Adrenal gland (tissue), 12 donors: Measurements from ENCODE around the gene DOHH. TPM values are rescaled to one million over a fixed set of nuclear protein-coding genes. Genes with fewer than 3 reads are reported as not detected.

Source experiments
- DNase-seq, 7 donors: peaks; one replicate each; pipeline ENCODE4 v3.0.0-alpha.2; 2019 to 2020
- H3K27ac ChIP-seq, 5 donors: fragments of 200-600 bp; sonication (generic) in 4 of 5; 1 replicate in 3 of 5; 2 replicates in 2 of 5; pipeline versions ENCODE4 v1.5.1 to v1.8.0; 2016 to 2020; ENCODE audit warnings: mild to moderate bottlenecking in 1 of 5
- H3K27me3 ChIP-seq: fragments of 200-600 bp; 2 replicates; pipeline ENCODE4 v1.8.0; 2021
- H3K36me3 ChIP-seq, 2 donors: fragments of 200-600 bp; replicated peaks in 1 of 2; 1 replicate in 1 of 2; 2 replicates in 1 of 2; pipeline versions ENCODE4 v1.5.1 to v1.8.0; 2018 to 2022
- H3K4me1 ChIP-seq, 2 donors: fragments of 200-600 bp; replicated peaks in 1 of 2; 1 replicate in 1 of 2; 2 replicates in 1 of 2; pipeline versions ENCODE4 v1.5.1 to v1.8.0; 2018 to 2021
- H3K4me3 ChIP-seq, 4 donors: fragments of 200-600 bp; sonication (generic) in 3 of 4; one replicate each; pipeline ENCODE4 v1.5.1; 2016 to 2018
- H3K9me3 ChIP-seq, 3 donors: fragments of 200-600 bp; sonication (generic) in 1 of 3; replicated peaks in 1 of 3; 1 replicate in 2 of 3; 2 replicates in 1 of 3; pipeline versions ENCODE4 v1.5.1 to v1.8.0; 2016 to 2021
- POLR2A ChIP-seq, 2 donors: fragments of 450-650 bp; IDR thresholded peaks; one replicate each; pipeline ENCODE4 v1.6.1; 2017; ENCODE audit warnings: antibody characterized with exemption in 2 of 2, mild to moderate bottlenecking in 2 of 2, moderate library complexity in 1 of 2
- WGBS, 4 donors: extraction: QIAGEN DNeasy Blood & Tissue Kit in 2 of 4; methylation state at CpG; one replicate each; pipeline versions ENCODE4 v1.1.5 to v1.1.7; 2013 to 2017; 5-methylcytosine and 5-hydroxymethylcytosine counted together
- intact Hi-C, 2 donors: fragments of 100-400 bp; cut with DNase I; formaldehyde crosslinking; loops; one replicate each; pipeline versions ENCODE4 v1.14.1 to v1.15.0; 2022 to 2023
- polyA plus RNA-seq, 3 donors: library from polyadenylated mRNA; stranded (reverse); fragments of 200-250 nt in 2 of 3; fragments of 350-450 nt in 1 of 3; fragmentation: Illumina TruSeq in 1 of 3; extraction: RNeasy Lipid Tissue Mini Kit (QIAGEN cat#74804) in 1 of 3; gene quantifications; one replicate each; pipeline ENCODE4 v1.2.3, GENCODE V29; 2013 to 2014
- total RNA-seq, 9 donors: library from RNA; depleted of rRNA in 4 of 9; stranded (reverse); fragments of >200 nt in 4 of 9; fragments of 120-200 nt in 1 of 9; fragmentation: NEBNext Ultra II Directional in 1 of 9; extraction: Animal tissue kit (Norgen Biotek cat#: 25700) in 1 of 9; gene quantifications; one replicate each; pipeline versions ENCODE4 v1.1.0 to v1.2.4, GENCODE V29; 2013 to 2023
- TF ChIP-seq, protein P1 (sequence below), 6 experiments: fragments of 450-650 bp in 4 of 6; fragments of 200-600 bp in 2 of 6; sonication (generic) in 1 of 6; IDR thresholded peaks; 1 replicate in 5 of 6; 2 replicates in 1 of 6; pipeline versions ENCODE4 v1.5.1 to v1.8.0; 2016 to 2021; ENCODE audit warnings: antibody characterized with exemption in 6 of 6, mild to moderate bottlenecking in 2 of 6, moderate library complexity in 1 of 6
- donor health status: healthy with polysubstance abuse.
- donor health status: Bipolar disorder and iron deficiency.
- donor health status: DM: yes; HTN: yes; CAD: no.
- donor health status: DM: no; HTN: no; CAD: no.
- donor health status: DM: no; HTN: no; CAD: no.
- donor health status: DM: yes; HTN: yes; CAD: no.

DOHH gene
- total and polyA plus RNA-seq, 12 donors, result 0.92 to 22.8 (median 13.8) TPM

DNA sequence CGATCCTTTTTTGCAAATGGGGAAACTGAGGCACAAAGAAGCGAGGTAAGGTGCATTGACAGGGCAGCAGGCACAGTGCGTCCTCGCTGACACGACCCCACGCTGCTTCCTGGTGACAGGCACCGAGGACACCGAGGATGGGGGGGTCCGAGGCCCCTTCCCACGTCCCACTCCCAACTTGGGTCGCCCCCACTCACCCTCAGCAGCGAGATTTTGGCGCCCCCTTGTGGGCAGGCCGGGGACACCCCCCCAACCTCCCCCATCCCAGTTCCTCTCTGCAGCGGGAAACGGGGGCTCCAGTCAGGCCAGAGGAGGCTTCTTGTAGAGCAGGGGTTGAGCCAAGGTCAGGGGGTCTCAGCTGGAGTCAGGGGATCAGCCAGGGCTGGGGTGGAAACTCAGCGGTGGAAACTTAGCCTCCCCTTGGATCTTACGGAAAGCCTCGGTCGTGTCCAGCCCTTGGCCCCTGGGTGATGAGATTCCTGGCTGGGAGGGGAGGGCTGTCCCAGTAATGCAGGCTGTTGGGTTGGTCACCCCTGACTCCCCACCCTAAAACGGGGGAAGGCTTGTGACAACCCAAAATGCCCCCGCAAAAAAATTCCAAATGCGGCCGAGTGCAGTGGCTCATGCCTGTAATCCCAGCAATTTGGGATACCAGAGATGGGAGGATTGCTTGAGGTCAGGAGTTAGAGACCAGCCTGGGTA lies 28.4 kb downstream of the DOHH start:
- 21 to 48% (median 30%) methylated on average over 4 to 24 of the region's 24 CpGs for WGBS, 4 donors
- DNase-seq, result peak in 2 of 7 donors; percentile 60 to 62
- H3K27me3 ChIP-seq, result no peaks in the 10 kb centered on the region
- H3K4me1 ChIP-seq, result peaks cover 0 to 7% of the 10 kb centered on the region in 2 donors
- no peak overlapping the region for H3K27ac ChIP-seq
- H3K4me3 ChIP-seq, result no peak overlapping the region
- TF ChIP-seq, protein P1, sequence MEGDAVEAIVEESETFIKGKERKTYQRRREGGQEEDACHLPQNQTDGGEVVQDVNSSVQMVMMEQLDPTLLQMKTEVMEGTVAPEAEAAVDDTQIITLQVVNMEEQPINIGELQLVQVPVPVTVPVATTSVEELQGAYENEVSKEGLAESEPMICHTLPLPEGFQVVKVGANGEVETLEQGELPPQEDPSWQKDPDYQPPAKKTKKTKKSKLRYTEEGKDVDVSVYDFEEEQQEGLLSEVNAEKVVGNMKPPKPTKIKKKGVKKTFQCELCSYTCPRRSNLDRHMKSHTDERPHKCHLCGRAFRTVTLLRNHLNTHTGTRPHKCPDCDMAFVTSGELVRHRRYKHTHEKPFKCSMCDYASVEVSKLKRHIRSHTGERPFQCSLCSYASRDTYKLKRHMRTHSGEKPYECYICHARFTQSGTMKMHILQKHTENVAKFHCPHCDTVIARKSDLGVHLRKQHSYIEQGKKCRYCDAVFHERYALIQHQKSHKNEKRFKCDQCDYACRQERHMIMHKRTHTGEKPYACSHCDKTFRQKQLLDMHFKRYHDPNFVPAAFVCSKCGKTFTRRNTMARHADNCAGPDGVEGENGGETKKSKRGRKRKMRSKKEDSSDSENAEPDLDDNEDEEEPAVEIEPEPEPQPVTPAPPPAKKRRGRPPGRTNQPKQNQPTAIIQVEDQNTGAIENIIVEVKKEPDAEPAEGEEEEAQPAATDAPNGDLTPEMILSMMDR (IDR thresholded peaks at IDR 0.05), result peak; percentile 73 to 87 (median 80)
- TF ChIP-seq POLR2A (IDR thresholded peaks at IDR 0.05), result no peak
- intact Hi-C loops, result loop anchor here in 1 of 2 donors (5.0 kb wide), 1 partner anchor 150 kb away; no protein-coding TSS in a partner anchor
- no peaks in the 10 kb centered on the region for H3K9me3 ChIP-seq
- no peaks in the 10 kb centered on the region for H3K36me3 ChIP-seq

DNA sequence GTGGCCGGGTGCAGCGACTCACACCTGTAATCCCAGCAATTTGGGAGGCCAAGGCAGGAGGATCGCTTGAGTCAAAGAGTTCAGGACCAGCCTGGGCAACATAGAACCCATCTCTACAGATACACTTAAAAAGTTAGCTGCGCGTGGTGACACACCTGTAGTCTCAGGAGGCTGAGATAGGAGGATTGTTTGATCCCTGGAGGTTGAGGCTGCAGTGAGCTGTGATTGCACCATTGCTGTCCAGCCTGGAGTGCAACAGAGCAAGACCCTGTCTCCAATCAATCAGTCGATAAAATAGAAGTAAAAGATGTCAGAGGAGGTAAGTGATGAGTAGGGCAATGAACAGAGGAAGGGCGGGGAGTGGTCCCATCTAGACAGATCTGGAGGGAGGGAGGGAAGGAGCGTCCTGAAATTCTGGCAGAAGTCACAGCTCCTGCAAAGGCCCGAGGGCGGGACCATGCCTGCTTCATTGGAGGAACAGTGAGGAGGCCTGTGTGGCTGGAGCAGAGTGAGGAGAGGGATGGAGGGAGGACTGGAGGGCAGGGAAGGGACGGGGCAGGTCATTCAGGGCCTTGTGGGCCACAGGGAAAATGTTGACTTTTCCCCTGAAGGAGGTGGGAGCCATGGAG lies 29.9 kb downstream of the DOHH start:
- Histone ChIP-seq H3K27me3 (no peaks in the 10 kb centered on the region), H3K27ac (peak overlapping the region in 1 of 5 donors; percentile 2), H3K4me3 (no peak overlapping the region), H3K4me1 (peaks cover 0 to 7% of the 10 kb centered on the region in 2 donors), H3K36me3 (no peaks in the 10 kb centered on the region), H3K9me3 (no peaks in the 10 kb centered on the region)
- 57 to 64% (median 61%) methylated on average over 10 to 11 of the region's 11 CpGs for WGBS, 4 donors
- DNase-seq, result peak in 2 of 7 donors; percentile 60 to 64
- intact Hi-C loops, result loop anchor here in 1 of 2 donors (5.0 kb wide), 1 partner anchor 148 kb away; no protein-coding TSS in a partner anchor
- TF ChIP-seq POLR2A (IDR thresholded peaks at IDR 0.05), result no peak
- TF ChIP-seq, protein P1 (IDR thresholded peaks at IDR 0.05), result no peak

DNA sequence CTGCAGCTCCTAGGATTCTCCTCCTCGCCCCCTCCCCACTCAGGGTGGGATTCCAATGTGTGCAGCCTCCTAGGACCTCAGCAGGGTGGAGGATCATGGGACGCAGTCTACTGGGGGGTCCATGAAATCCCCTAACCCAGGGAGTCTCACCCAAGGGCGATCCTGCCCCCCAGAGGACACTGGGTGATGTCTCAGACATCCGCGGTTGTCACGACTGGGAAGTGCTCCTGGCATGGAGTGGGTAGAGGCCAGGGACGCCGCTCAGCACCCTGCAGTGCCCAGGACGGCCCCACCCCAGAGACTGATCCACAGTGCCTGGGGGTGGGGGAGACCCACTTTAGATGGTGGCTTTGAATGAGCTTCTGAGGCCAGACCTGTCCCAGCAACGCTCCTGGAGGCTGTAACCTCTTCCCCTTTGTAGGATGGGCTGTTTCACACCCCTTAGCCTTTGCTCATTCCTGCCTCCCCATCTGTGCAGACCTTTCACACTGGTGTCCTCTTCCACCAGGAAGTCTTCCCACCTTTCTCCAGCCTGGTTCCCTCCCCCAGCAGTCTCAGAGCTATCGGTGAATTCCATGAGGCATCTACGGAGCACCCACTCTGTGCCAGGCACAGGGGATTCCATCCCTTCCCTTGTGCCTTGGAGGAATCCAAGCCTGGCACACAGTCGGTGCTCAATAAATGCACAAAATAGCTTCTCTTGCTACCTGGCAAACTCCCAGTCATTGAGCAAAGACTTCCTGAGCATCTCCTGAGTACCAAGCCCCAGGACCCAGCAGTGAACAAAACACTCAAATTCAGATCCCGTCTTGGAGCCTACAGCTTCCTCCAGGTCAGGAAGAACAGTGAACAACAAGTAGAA lies 30.6 kb downstream of the DOHH start:
- intact Hi-C loops, result loop anchor here in 1 of 2 donors (5.0 kb wide), 1 partner anchor 148 kb away; no protein-coding TSS in a partner anchor
- TF ChIP-seq POLR2A (IDR thresholded peaks at IDR 0.05), result no peak
- TF ChIP-seq, protein P1 (IDR thresholded peaks at IDR 0.05), result peak in 2 of 6 experiments; percentile 7 to 22
- Histone ChIP-seq H3K27ac (peak overlapping the region in 2 of 5 donors; percentile 38 to 60), H3K4me1 (peaks cover 0 to 9% of the 10 kb centered on the region in 2 donors), H3K9me3 (no peaks in the 10 kb centered on the region), H3K4me3 (no peak overlapping the region), H3K27me3 (no peaks in the 10 kb centered on the region), H3K36me3 (no peaks in the 10 kb centered on the region)
- DNase-seq, result peak in 1 of 7 donors; percentile 70
- WGBS, 4 donors, result 41 to 60% (median 49%) methylated on average over 5 to 14 of the region's 14 CpGs
